Activated naive CD4-positive, alpha-beta T cell treated with anti-CD3 and anti-CD28 coated beads for 36 hours (primary cell): Measurements from ENCODE around the gene MED9. TPM values are rescaled to one million over a fixed set of nuclear protein-coding genes. Genes with fewer than 3 reads are reported as not detected.
"Not testable (repeated sequence)": the region's sequence is repeated elsewhere in the genome, so short reads cannot be mapped to it uniquely, and the experiment has no call there.

Source experiments
- CTCF ChIA-PET: fragments of 350-600 bp; sonication (Branson Sonifier 250); formaldehyde crosslinking; loops from one replicate; lab custom pipeline; 2021; ENCODE audit warnings: antibody characterized with exemption; lab: Charles Lee
- DNase-seq: peaks from one replicate; pipeline ENCODE4 v3.0.0-alpha.2; 2020
- H3K27ac Mint-ChIP-seq: one replicate; pipeline ENCODE4 v1.8.0; 2021; ENCODE audit warnings: mild to moderate bottlenecking, mixed read lengths
- H3K27me3 Mint-ChIP-seq: one replicate; pipeline ENCODE4 v1.8.0; 2021; ENCODE audit warnings: low read depth, mixed read lengths
- H3K36me3 Mint-ChIP-seq: one replicate; pipeline ENCODE4 v1.8.0; 2021; ENCODE audit warnings: low read depth, mixed read lengths
- H3K4me1 Mint-ChIP-seq: one replicate; pipeline ENCODE4 v1.8.0; 2021; ENCODE audit warnings: low read depth, mixed read lengths
- H3K4me3 Mint-ChIP-seq: one replicate; pipeline ENCODE4 v1.8.0; 2021; ENCODE audit warnings: mild to moderate bottlenecking, moderate library complexity, mixed read lengths
- H3K9me3 Mint-ChIP-seq: one replicate; pipeline ENCODE4 v1.8.0; 2021; ENCODE audit warnings: mixed read lengths
- intact Hi-C: fragments of 100-400 bp; cut with micrococcal nuclease; formaldehyde crosslinking; loops from one replicate; pipeline ENCODE4 v1.15.1; 2023
- total RNA-seq, 2 experiments: library from RNA; stranded (reverse); gene quantifications; one replicate each; pipeline ENCODE4 v1.2.3, GENCODE V29; 2021

Gene MED9
- total RNA-seq, 2 experiments from 2014 or later, result 13.2 to 14.4 TPM

- DNase-seq, result no peak
- no peak overlapping the region for H3K4me3 Mint-ChIP-seq
- CTCF ChIA-PET, result interaction anchor here (0.6 kb wide), 1 partner anchor 15 kb away, joined by 5 read pairs; no protein-coding TSS in a partner anchor
Measured at GRCh38 chr17:17457680-17458079, 19.1 kb upstream of the MED9 start.

GRCh38 chr17:17460038-17460437, 16.8 kb upstream of the MED9 start:
- CTCF ChIA-PET, result no interaction called here
- no peaks in the 10 kb centered on the region for H3K36me3 Mint-ChIP-seq
- no peaks in the 10 kb centered on the region for H3K27me3 Mint-ChIP-seq
- H3K27ac Mint-ChIP-seq, result no peak overlapping the region
- no peaks in the 10 kb centered on the region for H3K4me1 Mint-ChIP-seq
- H3K9me3 Mint-ChIP-seq, result peaks cover 4% of the 10 kb centered on the region
- DNase-seq, result no peak
- intact Hi-C loops, result no loop called here
- H3K4me3 Mint-ChIP-seq, result no peak overlapping the region

More at GRCh38 chr17:17457680-17458079, 19.1 kb upstream of the MED9 start:
- H3K27me3 Mint-ChIP-seq, result no peaks in the 10 kb centered on the region
- H3K4me1 Mint-ChIP-seq, result no peaks in the 10 kb centered on the region
- H3K36me3 Mint-ChIP-seq, result no peaks in the 10 kb centered on the region
- H3K9me3 Mint-ChIP-seq, result peaks cover 4% of the 10 kb centered on the region
- intact Hi-C loops, result loop anchor here (2.0 kb wide), 1 partner anchor 63 kb away; no protein-coding TSS in a partner anchor
- no peak overlapping the region for H3K27ac Mint-ChIP-seq

- Mint-ChIP-seq H3K27me3 (no peaks in the 10 kb centered on the region), H3K27ac (no peak overlapping the region), H3K4me1 (no peaks in the 10 kb centered on the region), H3K4me3 (no peak overlapping the region), H3K9me3 (peaks cover 4% of the 10 kb centered on the region), H3K36me3 (no peaks in the 10 kb centered on the region)
- no peak for DNase-seq
- CTCF ChIA-PET, result interaction anchor here (0.7 to 0.9 kb wide), 2 partner anchors 9 to 12 kb away, joined by 3 read pairs; no protein-coding TSS in a partner anchor
- intact Hi-C loops, result no loop called here
Measured at GRCh38 chr17:17462048-17462824, 14.6 kb upstream of the MED9 start.

GRCh38 chr17:17463821-17464220, 13.0 kb upstream of the MED9 start:
- no peak overlapping the region for H3K27ac Mint-ChIP-seq
- peaks cover 4% of the 10 kb centered on the region for H3K9me3 Mint-ChIP-seq
- no peak for DNase-seq
- H3K4me1 Mint-ChIP-seq, result no peaks in the 10 kb centered on the region
- H3K27me3 Mint-ChIP-seq, result no peaks in the 10 kb centered on the region
- no peaks in the 10 kb centered on the region for H3K36me3 Mint-ChIP-seq
- H3K4me3 Mint-ChIP-seq, result no peak overlapping the region
- CTCF ChIA-PET, result no interaction called here
- intact Hi-C loops, result no loop called here

GRCh38 chr17:17465878-17466277, 10.9 kb upstream of the MED9 start:
- H3K4me1 Mint-ChIP-seq, H3K27me3 Mint-ChIP-seq, H3K36me3 Mint-ChIP-seq, intact Hi-C loops, CTCF ChIA-PET, H3K27ac Mint-ChIP-seq, H3K4me3 Mint-ChIP-seq, DNase-seq, H3K9me3 Mint-ChIP-seq: not testable (repeated sequence)

- Mint-ChIP-seq H3K9me3 (no peaks in the 10 kb centered on the region), H3K36me3 (no peaks in the 10 kb centered on the region), H3K27me3 (no peaks in the 10 kb centered on the region), H3K27ac (no peak overlapping the region), H3K4me3 (no peak overlapping the region), H3K4me1 (no peaks in the 10 kb centered on the region)
- CTCF ChIA-PET, result interaction anchor here (1.1 kb wide), 1 partner anchor 112 kb away, joined by 3 read pairs; no protein-coding TSS in a partner anchor
- no peak for DNase-seq
- intact Hi-C loops, result no loop called here
Measured at GRCh38 chr17:17466511-17466910, 10.3 kb upstream of the MED9 start.

- H3K4me3 Mint-ChIP-seq, result no peak overlapping the region
- no peaks in the 10 kb centered on the region for H3K27me3 Mint-ChIP-seq
- H3K4me1 Mint-ChIP-seq, result no peaks in the 10 kb centered on the region
- no peak overlapping the region for H3K27ac Mint-ChIP-seq
- H3K36me3 Mint-ChIP-seq, result no peaks in the 10 kb centered on the region
- H3K9me3 Mint-ChIP-seq, result no peaks in the 10 kb centered on the region
- CTCF ChIA-PET, result interaction anchor here (0.6 to 1.1 kb wide), 3 partner anchors 27 to 212 kb away, joined by 3 to 5 read pairs (median 3); no protein-coding TSS in a partner anchor
- DNase-seq, result no peak
- intact Hi-C loops, result no loop called here
Measured at GRCh38 chr17:17467016-17467415, 9.8 kb upstream of the MED9 start.

GRCh38 chr17:17467720-17468119, 9.1 kb upstream of the MED9 start:
- Mint-ChIP-seq H3K27ac (no peak overlapping the region), H3K4me3 (no peak overlapping the region), H3K36me3 (no peaks in the 10 kb centered on the region), H3K9me3 (no peaks in the 10 kb centered on the region), H3K4me1 (peaks cover 4% of the 10 kb centered on the region), H3K27me3 (no peaks in the 10 kb centered on the region)
- intact Hi-C loops, result no loop called here
- CTCF ChIA-PET, result interaction anchor here (1.0 to 1.1 kb wide), 2 partner anchors 28 to 113 kb away, joined by 3 to 5 read pairs; no protein-coding TSS in a partner anchor
- no peak for DNase-seq

GRCh38 chr17:17468217-17469010, 8.4 kb upstream of the MED9 start:
- Mint-ChIP-seq H3K27me3 (no peaks in the 10 kb centered on the region), H3K4me1 (peaks cover 7% of the 10 kb centered on the region), H3K4me3 (no peak overlapping the region), H3K36me3 (no peaks in the 10 kb centered on the region), H3K9me3 (no peaks in the 10 kb centered on the region), H3K27ac (no peak overlapping the region)
- CTCF ChIA-PET, result no interaction called here
- no peak for DNase-seq
- intact Hi-C loops, result no loop called here

GRCh38 chr17:17469358-17469757, 7.4 kb upstream of the MED9 start:
- no peak for DNase-seq
- intact Hi-C loops, result no loop called here
- CTCF ChIA-PET, result no interaction called here
- H3K27me3 Mint-ChIP-seq, result no peaks in the 10 kb centered on the region
- H3K9me3 Mint-ChIP-seq, result no peaks in the 10 kb centered on the region
- no peak overlapping the region for H3K27ac Mint-ChIP-seq
- no peak overlapping the region for H3K4me3 Mint-ChIP-seq
- H3K36me3 Mint-ChIP-seq, result no peaks in the 10 kb centered on the region
- peaks cover 7% of the 10 kb centered on the region for H3K4me1 Mint-ChIP-seq

GRCh38 chr17:17469996-17470395, 6.8 kb upstream of the MED9 start:
- DNase-seq, result no peak
- Mint-ChIP-seq H3K27me3 (no peaks in the 10 kb centered on the region), H3K4me1 (peaks cover 7% of the 10 kb centered on the region), H3K27ac (no peak overlapping the region), H3K4me3 (no peak overlapping the region), H3K36me3 (no peaks in the 10 kb centered on the region), H3K9me3 (no peaks in the 10 kb centered on the region)
- CTCF ChIA-PET, result no interaction called here
- intact Hi-C loops, result loop anchor here (10.0 kb wide), 1 partner anchor 715 kb away; the partner anchor contains the start of gene ALKBH5

- peaks cover 4% of the 10 kb centered on the region for H3K36me3 Mint-ChIP-seq
- no peaks in the 10 kb centered on the region for H3K9me3 Mint-ChIP-seq
- CTCF ChIA-PET, result interaction anchor here (0.6 to 1.1 kb wide), 3 partner anchors 14 to 117 kb away, joined by 4 to 5 read pairs (median 5); no protein-coding TSS in a partner anchor
- no peaks in the 10 kb centered on the region for H3K27me3 Mint-ChIP-seq
- H3K4me1 Mint-ChIP-seq, result peaks cover 15% of the 10 kb centered on the region
- H3K4me3 Mint-ChIP-seq, result no peak overlapping the region
- DNase-seq, result no peak
- H3K27ac Mint-ChIP-seq, result no peak overlapping the region
- intact Hi-C loops, result loop anchor here (10.0 kb wide), 1 partner anchor 712 kb away; the partner anchor contains the start of gene ALKBH5
Measured at GRCh38 chr17:17472333-17472920, 4.4 kb upstream of the MED9 start.
